Astrocyte of the cerebellum (primary cell): Measurements from ENCODE around the gene KIFAP3.

Source experiments
- DNase-seq: peaks from one replicate; pipeline ENCODE4 v3.0.0-alpha.2; 2011; ENCODE audit warnings: low read depth
- H3K4me3 ChIP-seq: 2 replicates; pipeline ENCODE4 v1.5.1; 2011; ENCODE audit warnings: mild to moderate bottlenecking, low read depth, low read length, moderate library complexity
- in situ Hi-C: cut with HindIII; loops from 2 replicates; pipeline ENCODE4 v1.10.0; 2017; ENCODE audit warnings: low sequenced_read_pairs
- TF ChIP-seq, protein P1 (sequence below): IDR thresholded peaks from 2 replicates; pipeline ENCODE4 v1.5.1; 2012; ENCODE audit warnings: low read length, low read depth, moderate library complexity, mild to moderate bottlenecking; ENCODE audit errors: missing control alignments

Gene KIFAP3

GRCh38 chr1:170049176-170049800 lies 25.2 kb downstream of the KIFAP3 start:
- TF ChIP-seq, protein P1, sequence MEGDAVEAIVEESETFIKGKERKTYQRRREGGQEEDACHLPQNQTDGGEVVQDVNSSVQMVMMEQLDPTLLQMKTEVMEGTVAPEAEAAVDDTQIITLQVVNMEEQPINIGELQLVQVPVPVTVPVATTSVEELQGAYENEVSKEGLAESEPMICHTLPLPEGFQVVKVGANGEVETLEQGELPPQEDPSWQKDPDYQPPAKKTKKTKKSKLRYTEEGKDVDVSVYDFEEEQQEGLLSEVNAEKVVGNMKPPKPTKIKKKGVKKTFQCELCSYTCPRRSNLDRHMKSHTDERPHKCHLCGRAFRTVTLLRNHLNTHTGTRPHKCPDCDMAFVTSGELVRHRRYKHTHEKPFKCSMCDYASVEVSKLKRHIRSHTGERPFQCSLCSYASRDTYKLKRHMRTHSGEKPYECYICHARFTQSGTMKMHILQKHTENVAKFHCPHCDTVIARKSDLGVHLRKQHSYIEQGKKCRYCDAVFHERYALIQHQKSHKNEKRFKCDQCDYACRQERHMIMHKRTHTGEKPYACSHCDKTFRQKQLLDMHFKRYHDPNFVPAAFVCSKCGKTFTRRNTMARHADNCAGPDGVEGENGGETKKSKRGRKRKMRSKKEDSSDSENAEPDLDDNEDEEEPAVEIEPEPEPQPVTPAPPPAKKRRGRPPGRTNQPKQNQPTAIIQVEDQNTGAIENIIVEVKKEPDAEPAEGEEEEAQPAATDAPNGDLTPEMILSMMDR: no peak
- no peak for DNase-seq
- in situ Hi-C loops: no loop called here
- H3K4me3 ChIP-seq: no peak overlapping the region

GRCh38 chr1:170048515-170048914 lies 26.0 kb downstream of the KIFAP3 start:
- in situ Hi-C loops: no loop called here
- no peak overlapping the region for H3K4me3 ChIP-seq
- DNase-seq: no peak
- TF ChIP-seq, protein P1: no peak

GRCh38 chr1:170044187-170044586 lies 30.3 kb downstream of the KIFAP3 start:
- in situ Hi-C loops: no loop called here
- TF ChIP-seq, protein P1: no peak
- no peak overlapping the region for H3K4me3 ChIP-seq
- DNase-seq: no peak

- TF ChIP-seq, protein P1: no peak
- no peak overlapping the region for H3K4me3 ChIP-seq
- in situ Hi-C loops: no loop called here
- no peak for DNase-seq
These were observed 32.9 kb downstream of the KIFAP3 start for GRCh38 chr1:170041423-170042192.

DNA sequence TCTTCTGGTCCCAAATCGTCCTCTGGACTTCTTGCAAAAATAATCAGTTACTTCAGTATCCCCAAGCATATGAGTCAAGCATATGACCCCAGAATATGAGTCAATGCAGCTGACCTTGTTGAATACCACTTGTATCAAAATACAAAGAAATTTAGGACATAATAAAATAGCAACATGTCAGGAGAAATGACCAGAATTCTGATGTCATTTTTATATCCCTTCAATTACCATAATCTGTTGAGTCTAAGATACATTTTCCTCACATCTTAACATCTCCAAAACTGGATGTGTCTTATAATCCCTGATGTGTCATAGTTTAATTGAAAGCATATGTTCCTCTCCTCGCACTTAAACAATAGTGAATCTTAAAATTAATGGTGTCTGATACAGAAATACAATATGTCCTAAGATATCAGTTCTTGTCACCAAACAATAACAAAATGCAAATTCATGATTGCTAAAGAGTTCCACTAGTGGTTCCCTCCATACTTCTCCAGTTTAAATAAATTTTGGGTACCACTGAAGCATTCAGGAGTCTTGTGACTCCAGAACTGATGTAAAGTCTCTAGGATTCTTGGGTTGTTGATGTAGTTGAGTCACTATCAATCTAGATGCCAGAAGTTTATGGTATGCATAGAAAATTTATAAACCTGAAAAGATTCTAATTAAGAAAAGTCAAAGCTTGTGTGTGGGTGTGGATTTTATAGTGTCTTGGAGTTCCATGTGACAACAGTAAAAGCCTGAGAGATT lies 41.8 kb downstream of the KIFAP3 start:
- TF ChIP-seq, protein P1: no peak
- no peak for DNase-seq
- in situ Hi-C loops: no loop called here
- H3K4me3 ChIP-seq: no peak overlapping the region

DNA sequence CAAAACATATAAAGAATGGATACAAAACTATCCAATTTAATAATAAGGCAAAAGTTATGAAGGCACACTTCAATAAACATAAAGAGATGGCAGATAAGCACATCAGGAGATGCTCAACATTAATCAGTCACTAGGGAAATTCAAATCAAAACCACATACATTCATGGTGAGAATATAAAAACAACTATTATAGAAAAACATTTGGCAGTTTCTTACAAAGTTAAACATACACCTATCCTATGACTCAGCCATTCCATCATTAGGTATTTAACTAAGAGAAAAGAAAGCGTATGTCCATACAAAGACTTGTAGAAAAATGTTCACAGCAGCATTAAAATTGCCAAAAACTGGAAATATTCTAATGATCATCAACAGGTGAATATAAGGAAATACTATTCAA lies 44.3 kb downstream of the KIFAP3 start:
- TF ChIP-seq, protein P1: no peak
- DNase-seq: no peak
- H3K4me3 ChIP-seq: no peak overlapping the region
- in situ Hi-C loops: no loop called here
